Dedifferentiated amniotic fluid mesenchymal stem cell (primary cell): ENCODE data around the gene CAMTA1.
A peak's percentile ranks its signal among the peaks of the same experiment; 100 is the strongest.

Source experiments
- DNase-seq: peaks from one replicate; pipeline ENCODE4 v3.0.0-alpha.2; 2016; ENCODE audit errors: extremely low spot score

Gene CAMTA1

GRCh38 chr1:7636795-7637526 is 851.7 kb downstream of the CAMTA1 start:
- DNase-seq, result no peak

DNA sequence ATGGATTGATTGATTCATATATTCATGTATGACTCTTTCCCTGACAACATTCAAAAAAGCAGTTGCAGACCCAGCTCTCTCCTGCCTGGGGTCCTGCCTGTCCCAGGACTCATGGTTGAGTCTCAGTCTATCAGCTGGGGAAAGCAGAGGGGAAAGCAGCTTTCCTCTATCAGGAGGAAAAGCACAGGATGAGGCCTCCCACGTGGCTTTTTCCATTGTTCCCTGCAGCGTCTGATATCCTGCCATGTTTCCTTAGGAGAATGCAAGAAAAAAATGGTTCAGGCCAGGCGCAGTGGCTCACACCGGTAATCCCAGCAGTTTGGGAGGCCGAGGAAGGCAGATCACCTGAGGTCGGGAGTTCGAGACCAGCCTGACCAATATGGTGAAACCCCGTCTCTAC is 852.8 kb downstream of the CAMTA1 start:
- no peak for DNase-seq

DNA sequence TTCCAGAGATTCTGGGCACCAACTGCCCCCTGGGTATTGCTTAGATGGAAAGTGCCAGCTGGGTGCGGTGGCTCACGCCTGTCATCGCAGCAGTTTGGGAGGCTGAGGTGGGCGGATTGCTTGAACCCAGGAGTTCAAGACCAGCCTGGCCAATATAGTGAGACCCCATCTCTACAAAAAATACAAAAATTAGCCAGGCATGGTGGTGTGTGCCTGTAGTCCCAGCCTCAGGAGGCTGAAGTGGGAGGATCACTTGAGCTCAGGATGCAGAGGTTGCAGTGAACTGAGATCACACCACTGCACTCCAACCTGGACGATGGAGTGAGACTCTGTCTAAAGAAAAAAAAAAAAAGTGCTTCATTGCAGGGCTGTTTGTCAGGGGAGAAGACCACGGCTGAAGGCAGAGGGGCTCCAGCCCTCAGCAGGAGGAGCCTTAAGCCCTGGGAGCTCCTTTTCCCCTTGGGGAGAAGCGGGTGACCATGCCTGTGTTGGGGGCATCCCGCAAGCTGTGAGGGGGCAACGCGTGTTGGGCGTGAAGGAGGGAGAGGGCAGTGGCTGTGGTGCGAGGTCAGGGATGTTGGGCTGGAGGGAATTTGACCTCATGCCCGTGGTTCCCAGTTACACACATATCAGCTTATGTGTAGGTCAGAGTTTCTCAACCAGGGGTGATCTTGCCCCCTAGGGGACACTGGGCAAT is 854.3 kb downstream of the CAMTA1 start:
- DNase-seq, result no peak

DNA sequence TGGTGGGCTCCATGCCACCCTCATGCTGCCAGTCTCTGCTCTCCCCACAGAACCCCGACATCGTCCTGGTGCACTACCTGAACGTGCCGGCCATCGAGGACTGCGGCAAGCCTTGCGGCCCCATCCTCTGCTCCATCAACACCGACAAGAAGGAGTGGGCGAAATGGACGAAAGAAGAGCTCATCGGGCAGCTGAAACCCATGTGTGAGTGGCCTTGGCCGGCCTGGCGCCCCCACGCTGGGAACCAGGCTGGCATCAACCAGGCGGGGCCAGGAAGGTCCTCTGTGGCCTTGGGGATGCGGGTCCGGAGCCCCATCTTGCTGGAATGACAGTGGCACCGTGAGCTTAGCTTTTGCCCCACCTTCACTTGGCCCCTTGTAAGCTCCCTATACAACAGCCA is 855.1 kb downstream of the CAMTA1 start:
- DNase-seq, result no peak

DNA sequence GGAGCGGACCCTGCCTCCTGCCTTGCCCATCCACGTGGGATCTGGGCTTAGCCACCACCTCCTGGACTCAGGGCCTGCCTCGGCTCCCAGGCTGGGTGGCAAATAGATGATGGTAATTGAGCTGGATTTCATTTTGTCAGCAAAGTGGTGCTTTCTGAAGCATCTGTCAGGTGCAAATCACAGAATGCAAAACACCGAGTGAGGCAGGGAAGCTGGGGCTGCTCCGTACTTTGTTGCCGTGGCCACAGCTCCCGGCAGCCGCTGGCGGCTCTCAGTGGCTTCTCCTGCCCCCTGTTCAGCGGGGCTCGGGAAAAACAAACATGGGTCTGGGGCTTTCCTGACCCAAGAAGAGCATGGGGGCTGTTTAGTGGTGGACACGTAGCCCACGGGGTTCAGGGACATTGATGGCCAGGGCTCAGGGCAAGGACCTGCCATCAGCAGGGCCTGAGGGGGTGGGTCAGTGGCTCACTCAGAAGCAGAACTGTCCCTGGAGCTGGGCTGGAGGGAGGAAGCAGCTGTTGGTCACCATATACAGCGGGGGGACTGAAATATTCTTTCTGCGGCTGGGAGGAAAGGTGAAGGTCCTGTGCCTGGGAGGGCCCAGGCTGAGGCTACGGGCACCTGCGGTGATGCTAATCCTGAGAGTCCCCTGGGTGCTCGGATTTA is 855.8 kb downstream of the CAMTA1 start:
- no peak for DNase-seq

GRCh38 chr1:7641587-7642417 is 856.5 kb downstream of the CAMTA1 start:
- DNase-seq, result no peak

GRCh38 chr1:7642418-7642704 is 857.1 kb downstream of the CAMTA1 start:
- DNase-seq, result no peak

DNA sequence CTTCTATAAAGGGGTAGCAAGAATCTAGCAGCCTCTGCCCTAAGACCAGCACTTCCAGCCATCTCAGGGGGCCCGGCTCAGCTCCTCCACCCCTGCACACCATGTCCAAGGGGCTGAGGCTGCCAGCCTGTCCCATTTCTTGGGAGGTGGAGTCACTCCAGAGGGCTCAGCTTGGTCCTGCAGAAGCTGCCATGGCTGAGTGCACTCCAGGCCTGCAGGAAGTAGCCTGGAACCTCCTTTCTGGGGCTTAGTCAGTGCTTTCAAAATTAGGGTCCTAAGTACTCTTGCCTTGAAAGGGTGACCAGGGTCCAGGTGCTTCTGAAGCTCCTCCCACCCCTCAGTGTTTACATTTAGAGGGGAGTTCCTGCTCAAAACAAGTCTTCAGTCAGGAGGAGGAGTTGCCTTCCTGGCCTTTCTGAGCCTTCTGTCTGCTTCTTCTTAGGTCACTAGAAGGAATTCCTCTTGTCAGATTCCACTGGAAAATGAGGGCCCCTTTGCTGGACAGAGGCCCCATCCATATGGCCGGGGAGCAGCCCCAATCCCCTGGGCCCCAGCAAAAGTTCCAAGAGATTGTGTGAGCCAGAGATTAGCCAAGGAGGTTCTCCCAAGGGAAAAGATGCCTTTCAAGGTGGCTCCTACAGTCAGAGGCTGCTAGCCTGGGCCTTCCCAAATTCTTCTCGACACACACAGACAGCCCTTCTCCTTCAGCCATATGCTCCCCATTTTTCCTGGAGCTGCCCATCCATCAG is 857.7 kb downstream of the CAMTA1 start:
- DNase-seq, result no peak

GRCh38 chr1:7643530-7643929 is 858.3 kb downstream of the CAMTA1 start:
- no peak for DNase-seq

- DNase-seq, result no peak
Observed at GRCh38 chr1:7644086-7644485, 858.8 kb downstream of the CAMTA1 start.

- no peak for DNase-seq
Observed at GRCh38 chr1:7644961-7645750, 859.9 kb downstream of the CAMTA1 start.

DNA sequence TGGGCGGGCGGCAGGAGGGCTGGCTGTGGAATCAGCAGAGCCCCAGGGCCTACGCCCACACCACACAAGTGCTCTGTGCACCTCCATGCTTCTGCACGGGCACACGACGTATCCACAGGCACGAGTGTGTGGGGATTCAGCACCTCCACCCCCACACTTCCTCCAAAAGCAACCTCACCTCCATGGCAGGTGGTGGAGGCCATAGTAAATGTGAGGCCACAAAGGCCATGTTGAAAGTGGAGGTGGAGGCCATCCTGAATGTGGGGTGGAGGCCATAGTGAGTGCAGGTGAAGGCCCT is 860.4 kb downstream of the CAMTA1 start:
- no peak for DNase-seq

DNA sequence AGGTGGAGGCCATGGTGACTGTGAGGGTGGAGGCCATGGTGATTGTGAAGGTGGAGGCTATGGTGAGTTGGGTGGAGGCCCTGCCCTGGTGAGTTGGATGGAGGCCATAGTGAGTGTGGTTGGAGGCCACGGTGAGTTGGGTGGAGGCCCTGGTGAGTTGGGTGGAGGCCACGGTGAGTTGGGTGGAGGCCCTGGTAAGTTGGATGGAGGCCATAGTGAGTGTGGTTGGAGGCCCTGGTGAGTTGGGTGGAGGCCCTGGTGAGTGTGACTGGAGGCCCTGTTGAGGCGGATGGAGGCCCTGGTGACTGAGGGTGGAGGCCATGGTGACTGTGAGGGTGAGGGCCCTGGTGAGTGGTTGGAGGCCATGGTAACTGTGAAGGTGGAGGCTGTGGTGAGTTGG is 860.9 kb downstream of the CAMTA1 start:
- DNase-seq, result no peak

GRCh38 chr1:7646981-7647901 is 862.0 kb downstream of the CAMTA1 start:
- peak; percentile 22 for DNase-seq

DNA sequence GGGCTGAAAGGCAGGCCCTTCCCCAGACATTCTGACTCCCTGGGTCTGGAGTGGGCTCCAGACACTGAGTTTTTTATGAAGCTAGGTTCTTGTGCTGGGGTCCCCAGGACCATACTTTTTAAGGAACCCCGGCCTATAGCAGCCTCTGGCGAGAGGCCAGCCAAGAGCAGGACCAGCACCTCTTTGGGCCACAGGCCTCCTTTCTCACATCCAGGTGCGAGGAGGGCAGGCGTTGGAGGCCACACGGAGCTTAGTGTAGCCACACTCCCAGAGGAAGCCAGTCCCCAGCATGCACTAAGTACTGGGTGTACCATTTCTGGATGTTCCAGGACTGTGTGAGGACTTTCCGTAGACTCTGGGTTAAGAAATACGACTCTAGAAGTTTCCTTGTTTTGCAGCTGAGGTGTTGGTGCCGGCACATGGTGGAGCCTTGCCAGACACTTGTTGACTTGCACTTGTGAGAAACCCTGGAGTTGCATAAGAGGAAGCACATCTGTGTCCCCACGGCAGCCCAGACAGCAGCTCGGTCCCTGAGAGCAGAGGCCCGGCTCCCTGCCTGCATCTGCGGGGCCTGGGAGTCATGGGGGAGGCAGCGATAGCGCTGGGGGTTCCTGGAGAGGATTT is 863.6 kb downstream of the CAMTA1 start:
- DNase-seq, result no peak

GRCh38 chr1:7650801-7651200 is 865.5 kb downstream of the CAMTA1 start:
- no peak for DNase-seq

GRCh38 chr1:7651203-7651602 is 865.9 kb downstream of the CAMTA1 start:
- DNase-seq, result no peak

- no peak for DNase-seq
Observed at GRCh38 chr1:7652061-7652460, 866.8 kb downstream of the CAMTA1 start.

- DNase-seq, result no peak
Observed at GRCh38 chr1:7652515-7653098, 867.4 kb downstream of the CAMTA1 start.
